Stimulated activated CD8-positive, alpha-beta memory T cell treated with anti-CD3 and anti-CD28 coated beads, Interleukin-2, amount 100 ng/mL, for 48 hours (primary cell): ENCODE measurements around the gene NUMB.
"Not testable (repeated sequence)": the region's sequence is repeated elsewhere in the genome, so short reads cannot be mapped to it uniquely, and the experiment has no call there.

ENCODE experiments used
- DNase-seq, 2 donors: peaks; one replicate each; pipeline ENCODE4 v3.0.0-alpha.2; 2020; ENCODE audit warnings: low read depth in 2 of 2

NUMB gene

DNA sequence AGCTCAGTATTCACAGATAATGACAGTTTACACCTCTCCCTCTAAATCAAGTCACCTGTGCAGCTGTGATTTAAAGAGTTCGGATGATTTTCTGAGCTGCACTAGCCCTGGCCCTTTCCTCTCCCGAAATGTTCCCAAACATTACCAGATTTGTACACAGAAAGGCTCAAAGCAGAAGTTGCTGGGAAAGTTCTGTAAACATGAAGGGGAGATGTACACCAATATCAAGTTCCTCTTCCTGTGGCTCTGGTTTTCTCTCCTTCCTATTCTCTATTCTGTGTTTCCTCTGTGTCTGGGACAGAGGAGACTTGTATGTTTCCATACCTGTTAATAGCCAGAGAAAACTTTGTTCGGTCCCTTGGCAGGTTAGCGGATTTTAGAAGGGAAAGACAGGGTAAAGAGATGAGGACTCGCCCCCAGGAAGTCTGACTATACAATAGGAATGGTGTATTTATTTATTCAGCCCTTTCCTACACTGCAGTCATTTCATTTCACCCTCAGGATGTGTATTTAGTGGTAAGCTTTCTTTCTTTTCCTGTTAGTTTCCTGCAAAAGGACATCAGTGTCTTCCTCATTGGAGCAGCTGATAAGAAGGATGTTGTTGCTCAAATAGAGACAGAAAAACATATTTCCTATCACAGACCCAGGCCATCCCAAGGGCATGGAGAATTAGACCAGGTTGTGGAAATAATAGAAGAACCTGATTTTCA, 7.6 kb upstream of the NUMB start:
- no peak for DNase-seq

DNA sequence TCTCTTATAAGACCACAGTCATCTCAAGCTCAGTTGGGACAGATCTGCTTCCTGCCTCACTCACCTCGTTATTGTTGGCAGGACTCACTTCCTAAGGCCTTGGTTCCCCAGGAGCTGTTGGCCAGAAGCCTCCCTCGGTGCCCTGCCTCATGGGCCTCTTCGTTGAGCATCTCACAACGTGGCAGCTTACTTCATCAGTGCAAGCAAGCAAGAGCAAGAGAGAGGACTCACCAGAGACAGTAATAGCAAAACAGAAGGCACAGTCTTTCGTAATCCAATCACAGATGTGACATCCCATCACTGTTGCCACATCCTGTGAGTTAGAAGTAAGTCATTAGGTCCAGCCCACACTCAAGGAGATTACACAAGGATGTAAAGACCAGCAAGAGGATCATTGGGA, 5.1 kb upstream of the NUMB start:
- DNase-seq = peak in 1 of 2 donors; percentile 27

DNA sequence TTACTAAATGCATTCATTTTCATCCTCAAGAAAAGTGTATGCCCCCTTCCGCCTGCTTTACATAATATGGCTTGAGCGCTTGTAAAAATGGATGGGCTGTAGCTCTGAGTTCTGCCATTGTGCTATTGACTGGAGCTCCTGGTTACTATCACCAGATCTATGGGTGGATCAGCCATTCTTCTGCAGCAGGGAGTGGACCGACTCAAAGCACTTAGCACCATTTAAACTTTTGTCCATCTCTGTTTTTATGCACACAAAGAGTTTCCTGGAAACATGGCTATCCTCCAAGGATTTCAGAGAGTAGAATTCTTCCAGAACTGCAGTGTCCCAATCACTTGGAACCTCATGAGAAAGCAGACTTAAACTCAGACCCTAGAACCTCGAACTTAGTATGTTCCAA, 4.5 kb upstream of the NUMB start:
- DNase-seq = no peak

DNA sequence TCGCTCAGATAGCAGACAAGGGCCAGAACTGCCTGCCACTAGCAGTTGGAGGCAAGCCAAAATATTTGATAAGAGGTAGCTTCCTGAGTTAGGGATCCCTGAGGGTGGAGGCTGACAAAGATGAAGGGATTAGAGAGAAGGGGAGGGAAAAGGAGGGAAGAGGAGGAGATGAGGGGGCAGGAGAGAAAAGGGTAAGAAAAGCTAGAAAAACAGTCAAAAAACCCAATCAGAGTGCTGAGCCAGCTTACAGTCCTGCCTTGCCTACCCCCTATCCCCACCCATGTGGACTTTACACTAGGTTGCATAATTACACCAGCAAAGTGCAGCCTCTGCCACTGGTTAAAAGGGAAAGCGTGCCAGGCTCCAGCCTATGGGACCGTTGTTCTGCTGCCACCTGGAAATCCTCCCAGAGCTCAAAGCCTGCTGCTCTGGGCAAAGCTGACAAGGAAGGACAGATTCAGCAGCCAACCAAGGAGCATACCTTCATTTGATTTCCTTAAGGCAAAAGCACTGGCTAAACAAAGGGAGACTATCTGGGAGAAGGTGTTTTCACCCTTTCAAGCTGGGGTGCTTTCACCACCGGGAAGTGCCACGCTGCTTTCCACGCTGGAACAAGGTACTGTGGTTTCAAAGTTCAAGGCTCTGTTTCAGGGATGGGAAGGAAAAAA, 3.8 kb upstream of the NUMB start:
- DNase-seq = no peak

DNA sequence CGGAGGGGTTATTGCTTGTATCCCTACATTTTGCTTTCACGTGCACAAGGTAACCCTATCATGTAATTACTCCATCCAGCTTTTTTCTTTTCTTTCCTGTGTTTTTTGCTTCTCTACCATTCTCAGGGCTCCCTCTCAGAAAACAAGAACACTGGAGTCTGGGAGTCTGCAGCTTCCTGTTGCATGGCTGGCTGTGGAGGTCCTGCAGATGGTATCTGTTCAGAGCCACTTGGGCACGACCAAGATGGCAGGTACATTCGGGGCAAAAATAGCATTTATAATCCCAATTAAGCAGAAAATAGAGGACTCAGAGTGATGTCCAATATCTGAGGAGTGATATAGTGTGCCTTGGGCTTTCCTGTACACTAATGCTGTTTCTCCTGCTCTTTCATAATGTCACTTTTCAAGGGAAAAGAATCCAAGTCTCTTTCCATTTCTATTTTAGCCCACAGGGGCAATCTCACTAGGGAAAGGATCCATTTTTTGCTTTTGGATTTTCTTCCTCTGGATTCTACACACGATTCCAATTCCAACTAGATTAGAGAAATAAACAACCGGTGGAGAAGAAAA, 3.2 kb upstream of the NUMB start:
- no peak for DNase-seq

DNA sequence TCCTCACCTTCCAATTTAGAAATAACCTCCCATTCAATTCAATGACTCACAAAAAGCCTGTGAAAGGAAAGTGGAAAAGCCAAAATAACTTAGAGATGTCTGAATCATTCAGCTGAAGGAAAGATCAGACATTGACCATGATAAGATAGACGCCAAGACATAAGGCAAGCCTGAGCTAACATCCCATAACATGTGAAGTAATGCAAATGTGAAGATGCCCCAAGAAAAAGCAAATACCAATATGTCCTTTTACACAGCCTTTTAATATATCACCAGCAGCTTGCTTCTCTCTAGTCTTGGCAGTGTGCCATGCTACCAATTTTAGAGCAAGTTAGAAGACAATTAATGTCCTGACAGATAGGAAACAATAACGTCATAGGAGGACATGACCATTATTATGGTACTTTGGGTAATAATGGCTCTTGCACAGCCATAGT, 2.4 kb upstream of the NUMB start:
- DNase-seq = no peak

DNA sequence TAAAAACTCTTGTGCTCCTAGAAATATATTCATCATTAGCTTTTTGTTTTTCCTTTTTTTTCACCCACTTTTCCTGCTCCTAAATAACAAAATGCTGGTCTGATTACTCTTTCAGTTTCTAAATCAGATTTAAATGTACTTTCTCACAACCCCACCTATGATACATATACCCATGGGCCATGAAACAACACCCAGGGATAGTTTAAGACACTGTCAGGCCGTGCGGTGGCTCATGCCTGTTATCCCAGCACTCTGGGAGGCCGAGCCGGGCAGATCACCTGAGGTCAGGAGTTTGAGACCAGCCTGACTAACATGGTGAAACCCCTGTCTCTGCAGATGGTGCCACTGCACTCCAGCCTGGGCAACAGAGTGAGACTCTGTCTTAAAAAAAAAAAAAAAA, 1.6 kb upstream of the NUMB start:
- no peak for DNase-seq

DNA sequence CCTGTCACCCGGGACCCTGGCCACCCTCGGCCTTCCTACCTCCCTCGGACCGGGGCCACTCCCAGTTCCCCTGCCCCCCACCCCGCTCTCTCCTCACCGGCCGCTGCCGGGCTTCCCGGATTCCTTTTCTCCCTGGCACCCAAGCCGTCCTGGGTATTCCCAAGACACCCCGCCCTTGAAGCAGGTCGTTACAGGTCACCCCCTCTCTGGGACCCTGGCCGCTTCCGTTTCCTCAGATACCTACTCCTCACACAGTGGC, 493 bp downstream of the NUMB start:
- DNase-seq = no peak

DNA sequence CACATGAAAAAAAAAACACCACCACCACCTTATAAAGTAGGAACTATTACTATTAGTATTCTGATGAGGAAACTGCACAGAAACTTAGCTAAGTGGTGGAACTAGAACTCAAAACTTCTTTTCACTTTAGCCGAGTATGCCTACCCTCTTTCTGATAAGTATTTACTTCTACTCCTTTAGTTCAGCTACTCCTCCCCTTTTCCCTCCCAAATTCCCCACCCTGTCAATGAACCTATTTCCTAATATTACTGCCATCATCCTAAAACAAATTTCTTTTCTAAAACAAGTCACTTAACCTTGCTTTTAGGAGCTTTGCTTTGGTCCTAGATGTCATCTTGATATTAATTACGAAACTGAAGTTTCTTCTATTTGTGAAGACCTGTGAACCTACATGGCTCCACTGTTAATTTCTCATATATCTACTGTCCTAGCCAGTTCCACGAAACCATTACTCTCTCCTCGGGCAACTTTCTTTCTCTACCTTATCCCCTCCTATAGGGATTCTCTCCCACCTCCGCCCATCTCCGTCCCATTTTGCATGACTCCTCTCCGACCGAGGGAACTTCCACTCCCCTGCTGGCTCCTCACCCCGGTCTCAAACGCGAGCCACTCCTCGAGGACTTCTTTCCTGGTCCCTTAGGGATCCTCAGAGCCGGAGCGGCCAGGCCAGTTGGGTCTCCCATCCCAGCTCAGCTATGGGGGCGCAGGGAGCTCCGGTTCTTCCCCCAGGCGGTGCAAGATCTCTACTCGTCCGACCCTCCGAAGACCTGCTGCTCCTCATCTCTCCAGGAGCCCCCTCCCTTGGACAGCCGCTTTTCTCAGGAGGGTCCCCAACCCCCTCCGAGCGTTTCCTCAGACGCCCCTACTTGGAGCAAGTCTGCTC, 1.1 kb downstream of the NUMB start:
- DNase-seq = peak in 1 of 2 donors; percentile 5

DNA sequence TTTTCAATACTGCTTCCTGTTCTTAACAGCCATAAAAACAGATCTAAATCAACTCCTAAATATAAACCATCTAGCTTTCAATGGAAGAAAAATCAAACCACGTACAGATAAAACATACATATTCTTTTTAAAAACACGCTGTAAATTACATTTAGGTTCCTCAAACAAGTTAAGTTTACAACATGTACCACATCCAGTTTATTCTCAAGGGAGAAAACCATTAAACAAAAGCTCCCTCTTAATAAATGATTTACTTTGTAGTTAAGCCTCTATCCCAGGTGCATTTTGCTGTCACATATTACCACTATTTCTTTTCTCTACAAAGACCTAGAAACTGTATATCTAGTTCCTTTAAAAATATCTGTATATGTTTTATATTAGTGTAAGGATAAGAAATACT, 3.1 kb downstream of the NUMB start:
- no peak for DNase-seq

DNA sequence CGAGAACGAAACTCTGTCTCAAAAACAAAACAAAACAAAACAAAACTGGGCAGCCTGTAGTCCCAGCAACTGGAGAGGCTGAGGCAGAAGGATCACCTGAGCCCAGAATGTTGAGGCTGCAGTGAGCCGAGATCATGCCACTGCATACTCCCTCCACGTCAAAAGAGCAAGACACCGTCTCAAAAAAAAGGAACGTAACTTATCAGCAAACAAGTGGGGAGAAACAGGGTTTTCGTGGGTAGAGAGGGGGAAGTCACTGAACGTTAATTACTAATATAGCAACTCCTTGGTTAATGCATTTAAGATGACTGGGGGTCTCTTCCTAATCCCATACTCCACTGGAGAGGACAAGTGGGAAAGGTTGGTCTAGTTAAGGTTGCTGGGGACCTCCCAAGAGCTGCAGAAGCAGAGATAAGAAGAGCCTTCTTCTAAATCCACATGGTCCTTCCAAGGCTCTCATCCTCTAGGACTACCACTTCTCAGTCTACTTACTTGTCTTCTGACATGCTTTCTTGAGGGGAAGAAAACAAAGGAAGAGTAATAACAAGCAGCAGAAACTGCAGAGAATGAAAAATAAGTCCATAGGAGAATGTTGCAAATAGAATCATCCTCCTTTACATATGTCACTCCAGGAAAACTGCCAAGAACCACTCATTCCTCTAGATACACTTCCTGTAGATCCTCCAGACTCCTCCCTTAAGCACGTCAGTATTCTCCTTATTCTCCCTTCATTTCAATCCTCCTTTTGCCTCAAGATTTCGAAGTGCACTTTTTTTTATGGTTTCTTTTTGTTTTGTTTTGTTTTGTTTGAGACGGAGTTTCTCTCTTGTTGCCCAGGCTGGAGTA, 5.8 kb downstream of the NUMB start:
- DNase-seq = no peak

DNA sequence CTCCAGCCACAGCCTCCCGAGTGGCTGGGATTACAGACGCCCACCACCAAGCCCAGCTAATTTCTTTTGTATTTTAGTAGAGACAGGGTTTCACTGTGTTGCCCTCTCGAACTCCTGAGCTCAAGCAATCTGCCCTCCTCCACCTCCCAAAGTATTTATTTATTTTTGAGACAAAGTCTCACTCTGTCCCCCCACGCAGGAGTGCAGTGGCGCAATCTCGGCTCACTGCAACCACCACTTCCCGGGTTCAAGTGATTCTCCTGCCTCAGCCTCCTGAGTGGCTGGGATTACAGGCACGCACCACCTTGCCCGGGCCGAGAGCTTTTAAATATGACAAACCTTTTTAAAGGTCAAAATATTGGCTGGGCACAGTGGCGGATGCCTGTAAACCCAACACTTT, 14.6 kb downstream of the NUMB start:
- DNase-seq = no peak

DNA sequence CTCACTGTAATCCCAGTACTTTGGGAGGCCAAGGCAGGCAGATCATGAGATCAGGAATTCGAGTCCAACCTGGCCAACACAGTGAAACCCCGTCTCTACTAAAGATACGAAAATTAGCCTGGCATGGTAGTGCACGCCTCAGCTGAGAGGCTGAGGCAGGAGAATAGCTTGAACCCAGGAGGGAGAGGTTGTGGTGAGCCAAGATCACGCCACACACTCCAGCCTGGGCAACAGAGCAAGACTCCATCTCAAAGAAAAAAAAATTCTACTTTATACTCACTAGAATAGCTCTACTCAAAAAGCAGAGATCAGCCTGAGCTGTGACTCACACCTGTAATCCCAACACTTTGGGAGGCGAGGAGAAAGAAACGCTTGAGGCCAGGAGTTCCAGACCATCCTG, 17.1 kb downstream of the NUMB start:
- no peak for DNase-seq

DNA sequence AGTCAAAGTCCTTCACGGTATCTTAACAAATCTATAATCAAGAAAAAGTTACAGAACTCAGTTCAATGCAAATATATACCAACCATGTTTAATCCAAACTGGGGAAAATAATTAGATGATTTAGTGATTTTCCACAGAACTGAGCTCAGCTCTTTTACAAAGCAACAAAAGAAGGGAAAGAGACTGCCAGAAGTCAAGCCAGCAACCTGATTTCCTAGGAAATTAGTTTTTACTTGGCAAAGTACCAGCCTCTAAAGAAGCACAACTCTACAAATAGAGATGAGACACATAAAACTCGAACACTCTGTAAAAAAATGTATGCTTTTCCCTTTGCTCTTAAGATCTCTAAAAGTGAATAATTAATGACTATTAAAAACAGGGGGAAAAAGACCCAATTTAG, 19.4 kb downstream of the NUMB start:
- no peak for DNase-seq

DNA sequence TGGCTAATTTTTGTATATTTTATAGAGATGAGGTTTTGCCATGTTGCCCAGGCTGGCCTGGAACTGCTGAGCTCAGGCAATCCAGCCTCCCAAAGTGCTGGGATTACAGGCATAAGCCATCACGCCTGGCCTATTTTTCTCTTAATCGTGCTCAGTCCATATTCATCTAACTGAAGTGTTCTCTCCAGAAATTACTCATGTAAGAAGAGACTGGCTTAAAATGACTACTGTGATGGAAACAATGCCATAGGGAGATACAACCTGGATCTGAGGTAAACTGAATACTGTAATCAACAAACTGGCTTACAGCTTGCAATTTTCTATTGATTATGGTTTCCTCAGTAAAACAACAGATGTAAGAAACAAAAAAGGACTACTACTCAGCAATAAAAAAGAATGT, 21.1 kb downstream of the NUMB start:
- DNase-seq = no peak

DNA sequence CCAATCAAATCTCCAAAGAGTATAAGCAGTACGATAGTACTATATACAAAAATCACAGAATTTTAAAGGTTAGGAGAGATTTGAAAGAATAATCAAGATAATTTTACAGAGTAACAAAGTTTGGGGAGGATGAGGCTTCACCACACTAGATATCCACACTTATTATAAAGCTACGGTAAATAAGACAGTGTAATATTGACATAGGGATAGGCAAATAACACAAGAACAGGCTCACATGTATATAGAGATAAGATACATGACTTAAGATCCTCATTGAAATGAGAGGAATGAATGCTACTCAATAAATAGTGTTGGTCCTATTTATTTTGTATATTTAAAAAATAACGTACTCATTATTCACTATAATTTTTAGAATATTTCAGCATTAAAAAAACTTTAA, 26.2 kb downstream of the NUMB start:
- no peak for DNase-seq

DNA sequence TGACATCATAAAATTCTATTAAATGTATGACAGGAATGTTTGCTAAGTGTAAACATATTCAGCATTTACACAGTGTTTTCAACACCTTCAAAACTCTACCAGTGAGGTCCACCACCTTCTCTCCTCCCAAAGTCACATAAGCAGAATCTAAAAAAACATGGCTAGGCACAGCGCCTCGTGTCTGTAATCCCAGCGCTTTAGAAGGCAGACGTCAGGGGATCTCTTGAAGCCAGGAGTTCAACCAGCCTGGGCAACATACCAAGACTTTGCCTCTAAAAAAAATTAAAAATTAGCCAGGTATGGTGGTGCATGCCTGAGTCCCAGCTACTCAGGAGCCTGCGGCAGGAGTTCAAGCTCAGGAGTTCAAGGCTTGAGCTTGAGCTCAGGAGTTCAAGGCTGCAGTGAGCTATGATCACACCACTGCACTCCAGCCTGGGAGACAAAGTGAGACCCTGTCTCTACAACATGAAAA, 30.0 kb downstream of the NUMB start:
- DNase-seq = no peak

DNA sequence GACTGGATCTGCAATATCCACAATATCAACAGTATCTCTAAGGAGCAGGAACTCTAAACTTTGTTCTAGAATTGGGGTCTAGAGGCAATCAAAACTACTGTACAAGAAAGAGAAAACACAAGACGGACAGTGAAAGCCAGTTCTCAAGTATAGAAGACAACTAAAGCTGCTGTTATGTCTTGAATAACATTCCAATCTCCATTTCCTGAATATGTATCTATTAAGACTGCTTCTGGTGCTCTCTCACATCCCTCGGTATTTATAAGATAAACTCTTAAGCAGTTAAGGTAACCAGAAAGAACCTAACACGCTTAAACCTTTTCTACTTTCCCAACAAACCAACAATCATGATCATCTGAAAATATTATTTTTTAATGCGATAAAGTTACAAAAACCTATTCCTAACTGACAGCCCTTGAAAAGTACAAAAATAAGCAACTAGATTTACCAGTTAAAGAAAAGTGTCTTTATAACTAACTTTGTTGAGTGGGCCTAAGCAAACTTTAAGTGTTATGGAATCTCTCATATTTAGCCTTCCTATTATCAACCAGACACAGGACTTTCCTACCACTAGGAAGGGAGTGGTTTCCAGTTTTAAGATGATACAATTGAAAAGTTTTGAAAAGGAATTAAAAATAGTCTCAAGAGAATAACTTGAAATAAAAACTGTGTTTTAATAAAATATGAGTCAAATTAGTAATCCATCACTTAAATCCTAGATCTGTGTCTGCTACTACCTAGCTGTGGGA, 30.7 kb downstream of the NUMB start:
- no peak for DNase-seq

DNA sequence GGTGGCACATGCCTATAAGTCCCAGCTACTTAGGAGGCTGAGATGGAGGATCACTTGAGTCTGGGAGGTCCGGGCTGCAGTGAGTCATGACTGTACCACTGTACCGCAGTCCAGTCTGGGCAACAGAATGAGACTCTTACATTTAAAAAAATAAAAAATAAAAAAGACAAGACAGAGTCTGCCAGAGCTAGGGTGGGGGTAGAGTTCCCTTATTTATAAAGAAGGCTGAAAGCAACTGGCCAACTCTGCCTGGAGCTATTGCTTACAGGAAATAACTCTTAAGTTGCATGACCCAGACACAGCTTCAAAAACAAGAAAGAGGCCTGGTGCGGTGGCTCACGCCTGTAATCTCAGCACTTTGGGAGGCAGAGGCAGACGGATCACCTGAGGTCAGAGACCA, 31.5 kb downstream of the NUMB start:
- DNase-seq = no peak

DNA sequence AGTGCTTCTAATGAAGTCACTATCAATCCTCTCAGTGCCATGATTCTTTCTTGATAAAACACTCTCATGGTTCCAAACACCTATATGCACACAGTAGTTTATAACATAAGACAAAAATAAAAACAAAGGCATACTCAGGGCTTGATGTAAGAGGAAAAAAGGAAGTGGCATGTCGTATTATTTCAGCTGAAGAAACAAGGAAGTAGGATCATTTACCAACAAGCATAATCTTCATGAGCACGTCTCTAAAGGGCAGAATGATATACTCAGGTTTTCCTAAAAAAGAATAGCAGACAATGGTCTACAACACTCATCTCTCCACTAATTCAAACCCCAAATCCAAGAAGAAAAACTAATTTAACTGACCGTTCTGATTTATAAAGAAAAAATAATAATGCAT, 33.9 kb downstream of the NUMB start:
- DNase-seq = no peak

DNA sequence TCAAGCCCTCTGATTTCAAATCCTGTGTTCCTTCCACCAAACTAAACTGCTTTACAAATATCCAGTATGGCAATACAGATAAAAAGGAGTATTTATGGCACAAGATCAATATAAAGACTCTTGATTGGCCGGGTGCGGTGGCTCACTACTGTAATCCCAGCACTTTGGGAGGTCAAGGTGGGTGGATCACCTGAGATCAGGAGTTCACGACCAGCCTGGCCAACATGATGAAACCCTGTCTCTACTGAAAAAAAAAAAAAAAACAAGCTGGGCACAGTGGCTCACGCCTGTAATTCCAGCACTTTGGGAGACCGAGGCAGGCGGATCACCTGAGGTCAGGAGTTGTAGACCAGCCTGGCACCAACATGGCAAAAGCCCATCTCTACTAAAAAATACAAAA, 35.3 kb downstream of the NUMB start:
- DNase-seq = not testable (repeated sequence)
